K562 (cell line): ENCODE results near the gene LRRC8E. TPM values are rescaled to one million over a fixed set of nuclear protein-coding genes. Genes with fewer than 3 reads are reported as not detected.

ENCODE experiments used
- ATAC-seq: fragments of 200-7000 bp; cut with Tn5 transposase; 3 replicates; pipeline ENCODE4 v1.9.1; 2020; ENCODE audit warnings: moderate library complexity
- BruUV-seq: library from RNA; stranded (reverse); fragments of 400-500 nt; replicated peaks from 2 replicates; lab custom pipeline; 2021; lab: Mats Ljungman, UMichigan
- CTCF ChIA-PET: fragments of 300-600 bp; formaldehyde crosslinking; extraction: SDS; loops from one replicate; lab custom pipeline; 2021; ENCODE audit warnings: low intra/inter-chr PET ratio; lab: Yijun Ruan, JAX
- POLR2A ChIA-PET: fragments of 300-600, 350-650 bp; sonication (Branson Sonifier 250); formaldehyde crosslinking; extraction: SDS; loops from one replicate; lab custom pipeline; 2021; ENCODE audit warnings: antibody characterized with exemption, inconsistent platforms; lab: Yijun Ruan, JAX
- DNase-seq, 4 experiments: peaks; one replicate each; pipeline versions ENCODE4 v3.0.0 to v3.0.0-alpha.2; 2011 to 2018; ENCODE audit warnings: low spot score in 3 of 4, mixed read lengths in 3 of 4; ENCODE audit errors: extremely low read depth in 1 of 4
- FAIRE-seq: peaks from 2 replicates; lab custom pipeline; 2011; peaks lifted over from hg19 to GRCh38; lab: Jason Lieb, UNC
- H2AFZ ChIP-seq: 2 replicates; pipeline ENCODE4 v1.6.0; 2011; ENCODE audit warnings: low read depth, low read length, control low read depth, inconsistent platforms
- H3K27ac ChIP-seq: fragments of 200-600 bp; 3 replicates; pipeline ENCODE4 v1.8.0; 2011; ENCODE audit warnings: low read depth, mild to moderate bottlenecking, control low read depth, inconsistent platforms, low read length, moderate library complexity, mixed read lengths; ENCODE audit errors: extremely low read depth
- H3K27me3 ChIP-seq, 2 experiments: fragments of 300-600 bp in 1 of 2; 2 replicates in 1 of 2; 3 replicates in 1 of 2; pipeline versions ENCODE4 v1.6.0 to v1.8.0; 2011; ENCODE audit warnings: inconsistent platforms in 2 of 2, low read length in 2 of 2, mild to moderate bottlenecking in 1 of 2, mixed read lengths in 1 of 2, moderate library complexity in 1 of 2; ENCODE audit not compliant: control insufficient read depth in 2 of 2, insufficient read depth in 2 of 2
- H3K36me3 ChIP-seq: fragments of 300-600 bp; 3 replicates; pipeline ENCODE4 v1.8.0; 2011; ENCODE audit warnings: mild to moderate bottlenecking, low read length, inconsistent platforms; ENCODE audit not compliant: control insufficient read depth, insufficient read depth
- H3K4me1 ChIP-seq, 2 experiments: fragments of 200-600 bp in 1 of 2; replicated peaks in 1 of 2; 2 replicates in 1 of 2; 3 replicates in 1 of 2; pipeline versions ENCODE4 v1.5.1 to v1.8.0; 2011; ENCODE audit warnings: inconsistent platforms in 2 of 2, low read length in 2 of 2, mild to moderate bottlenecking in 1 of 2, mixed read lengths in 1 of 2, moderate library complexity in 1 of 2; ENCODE audit not compliant: control insufficient read depth in 2 of 2, insufficient read depth in 2 of 2
- H3K4me2 ChIP-seq: 2 replicates; pipeline ENCODE4 v1.6.1; 2011; ENCODE audit warnings: low read length, control low read depth, inconsistent platforms, mixed read lengths; ENCODE audit not compliant: insufficient read depth
- H3K4me3 ChIP-seq: fragments of 200-600 bp; sonication (generic), shearing (Covaris generic); 2 replicates; pipeline ENCODE4 v1.5.1; 2016; ENCODE audit warnings: control low read depth, inconsistent platforms
- H3K79me2 ChIP-seq: fragments of 200-600 bp; 3 replicates; pipeline ENCODE4 v1.8.0; 2011; ENCODE audit warnings: low read length, inconsistent platforms; ENCODE audit not compliant: control insufficient read depth, insufficient read depth
- H3K9ac ChIP-seq, 2 experiments: 2 replicates each; pipeline versions ENCODE4 v1.6.0 to v1.6.1; 2011; ENCODE audit warnings: low read depth in 2 of 2, low read length in 2 of 2, control low read depth in 1 of 2, inconsistent platforms in 1 of 2, mild to moderate bottlenecking in 1 of 2, mixed read lengths in 1 of 2; ENCODE audit not compliant: insufficient read depth in 1 of 2
- H3K9me1 ChIP-seq: one replicate; pipeline ENCODE4 v1.6.0; 2011; ENCODE audit warnings: inconsistent platforms, mild to moderate bottlenecking, low read length, moderate library complexity; ENCODE audit not compliant: control insufficient read depth, insufficient read depth
- H3K9me3 ChIP-seq: replicated peaks from 2 replicates; pipeline ENCODE4 v1.5.1; 2011; ENCODE audit warnings: low read depth, low read length, inconsistent platforms; ENCODE audit not compliant: control insufficient read depth, insufficient read depth
- H4K20me1 ChIP-seq: replicated peaks from 2 replicates; pipeline ENCODE4 v1.6.1; 2011; ENCODE audit warnings: low read length, inconsistent platforms, mixed read lengths; ENCODE audit not compliant: control insufficient read depth, insufficient read depth
- MBD1 ChIP-seq: fragments of 250-450 bp; sonication (Bioruptor Pico); IDR thresholded peaks from 2 replicates; pipeline ENCODE4 v1.8.0; 2022; ENCODE audit warnings: inconsistent platforms
- RBFOX2 ChIP-seq: fragments of 200-400 bp; formaldehyde crosslinking; IDR thresholded peaks from 2 replicates; pipeline ENCODE4 v1.6.1; 2017; ENCODE audit warnings: low read depth, mild to moderate bottlenecking, low read length, moderate library complexity
- WGBS: fragments of 100-300 bp; shearing (Covaris generic); methylation state at CpG from one replicate; pipeline ENCODE4 v1.1.6; 2016; ENCODE audit warnings: low coverage, mixed read lengths; ENCODE audit not compliant: insufficient coverage; ENCODE audit errors: missing lambda C conversion rate; 5-methylcytosine and 5-hydroxymethylcytosine counted together
- in situ Hi-C: fragments of 300-500 bp; cut with MboI; formaldehyde crosslinking; loops from 4 replicates; pipeline ENCODE4 v1.15.0; 2018; ENCODE audit warnings: inconsistent platforms, mixed read lengths
- intact Hi-C: fragments of 100-400 bp; cut with micrococcal nuclease; formaldehyde crosslinking; loops from 2 replicates; pipeline ENCODE4 v1.14.2; 2022
- polyA plus RNA-seq, 8 experiments: library from polyadenylated mRNA; depleted of rRNA in 4 of 8; stranded (reverse) in 5 of 8; unstranded in 3 of 8; fragments of >200 nt; fragmentation: Nextera tagmentation in 2 of 8; fragmentation: Illumina TruSeq in 1 of 8; extraction: Ambion mirVana in 2 of 8; extraction: Trizol in 1 of 8; gene quantifications; 2 replicates each; pipeline versions ENCODE4 v1.2.1 to v1.2.3, GENCODE V29; 2011 to 2014; ENCODE audit warnings: inconsistent platforms in 1 of 8, missing spikeins in 1 of 8
- total RNA-seq, 7 experiments: library from RNA; depleted of rRNA in 6 of 7; stranded (reverse); fragments of >200 nt in 6 of 7; fragmentation: Illumina TruSeq in 2 of 7; extraction: Trizol in 2 of 7; gene quantifications; 2 replicates each; pipeline versions ENCODE4 v1.2.1 to v1.2.3, GENCODE V29; 2011 to 2021; ENCODE audit warnings: low replicate concordance in 1 of 7

LRRC8E gene
- total and polyA plus RNA-seq, 9 of the 15 experiments (the other 6 are each of a cell fraction or from before 2014, with no cell fraction given): 0.08 to 5.7 (median 3.5) TPM; not detected in 1

GRCh38 chr19:7934766-7935165, 46.5 kb downstream of the LRRC8E start:
- no peak for FAIRE-seq

More at GRCh38 chr19:7934766-7935165, 46.5 kb downstream of the LRRC8E start:
- H3K27ac ChIP-seq: no peak overlapping the region
- no peak overlapping the region for H3K4me3 ChIP-seq
- ChIA-PET POLR2A (interaction anchor here (1.2 to 1.3 kb wide), 2 partner anchors 8 to 9 kb away, joined by 5 read pairs; partner anchors contain the start of gene TIMM44), CTCF (no interaction called here)
- peaks cover 95% of the 10 kb centered on the region for H3K36me3 ChIP-seq
- in situ Hi-C loops: no loop called here
- no peak for ATAC-seq
- no TSS peak for BruUV-seq
- no peak overlapping the region; a peak in 1 of 4 replicates for H3K9ac ChIP-seq
- WGBS: 97% methylated on average over 13 of the region's 21 CpGs
- TF ChIP-seq MBD1 (no peak), RBFOX2 (peak; percentile 43)
- no peaks in the 10 kb centered on the region for H3K27me3 ChIP-seq
- peaks cover 17% of the 10 kb centered on the region for H3K79me2 ChIP-seq
- no peak overlapping the region for H3K4me2 ChIP-seq
- no peaks in the 10 kb centered on the region for H3K9me1 ChIP-seq
- intact Hi-C loops: no loop called here
- H2AFZ ChIP-seq: no peak overlapping the region
- no peak for DNase-seq
- H3K9me3 ChIP-seq: no peaks in the 10 kb centered on the region
- peaks cover 0 to 35% of the 10 kb centered on the region in 2 experiments; a peak in 3 of 5 replicates for H3K4me1 ChIP-seq
- H4K20me1 ChIP-seq: no peaks in the 10 kb centered on the region; the same call in 1 of the 2 replicates
